ENCODE results near the gene COTL1. TPM values are rescaled to one million over a fixed set of nuclear protein-coding genes. Genes with fewer than 3 reads are reported as not detected.

Gene COTL1
- total RNA-seq, 2 experiments from 2014 or later: 125 to 232 TPM

GRCh38 chr16:84605339-84605848 lies 12.5 kb downstream of the COTL1 start:
- Histone ChIP-seq H3K36me3 (ENCODE audit: insufficient read depth, low read length) (peaks cover 66% of the 10 kb centered on the region), H2AFZ (ENCODE audit: low read length) (no peak overlapping the region), H3K27ac (ENCODE audit: low read depth, low read length, poor library complexity, severe bottlenecking) (no peak overlapping the region), H3K4me2 (ENCODE audit: low read length) (peak overlapping the region; percentile 66), H3K79me2 (ENCODE audit: insufficient read depth, low read depth, low read length) (peaks cover 92% of the 10 kb centered on the region), H3K4me1 (ENCODE audit: insufficient read depth, low read length, poor library complexity, severe bottlenecking) (peaks cover 96% of the 10 kb centered on the region), H3K4me3 (ENCODE audit: low read depth, low read length, poor library complexity, severe bottlenecking) (no peak overlapping the region), H3K9me3 (ENCODE audit: low read length) (peaks cover under 1% of the 10 kb centered on the region; the same call in 1 of the 2 replicates), H3K9me2 (ENCODE audit: insufficient read depth, low read length) (no peaks in the 10 kb centered on the region), H4K20me1 (ENCODE audit: insufficient read depth, low read length) (peaks cover 13% of the 10 kb centered on the region; the same call in 1 of the 2 replicates)
- ChIA-PET CTCF (ENCODE audit: unreplicated experiment) (no interaction called here), POLR2A (interaction anchor here (0.8 to 1.5 kb wide), 3 partner anchors 8 to 16 kb away, joined by 3 to 5 read pairs (median 4); no protein-coding TSS in a partner anchor)
- DNase-seq (ENCODE audit: low spot score): no peak
- no peak for TF ChIP-seq EZH2phosphoT487 (IDR thresholded peaks at IDR 0.05; ENCODE audit: borderline replicate concordance, low read depth, low read length)
- no peak for TF ChIP-seq CTCF (conservative IDR thresholded peaks at IDR 0.05; ENCODE audit: low read length)
- intact Hi-C loops (cut with micrococcal nuclease; ENCODE audit: unreplicated experiment): no loop called here
- BruUV-seq (replicated peaks): no TSS peak

DNA sequence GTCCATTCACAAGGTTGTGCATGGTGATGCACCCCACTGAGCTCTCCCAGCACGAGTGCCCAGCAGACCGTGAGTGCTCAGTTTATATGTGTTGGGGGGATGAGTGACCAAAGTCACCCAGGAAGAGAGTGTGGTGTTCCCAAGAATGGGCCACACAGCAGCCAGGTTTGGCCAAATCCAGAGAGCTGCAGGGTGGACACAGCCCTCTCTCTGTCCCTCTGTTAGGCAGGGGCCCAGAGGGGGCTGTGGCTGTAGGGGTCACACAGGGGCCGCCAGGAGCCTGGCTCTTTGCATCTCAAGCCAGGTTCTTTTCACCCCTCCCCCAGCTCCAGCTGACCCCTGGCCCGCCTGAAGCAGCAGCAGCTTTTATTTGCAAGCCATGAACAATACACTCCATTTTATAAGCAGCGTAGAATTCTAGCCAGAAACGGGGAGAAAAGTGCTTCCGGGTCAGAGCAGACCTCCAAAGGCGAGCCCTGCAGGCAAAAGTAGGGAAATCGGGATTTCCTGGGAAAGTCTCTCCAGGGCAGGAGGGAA lies 13.3 kb downstream of the COTL1 start:
- Histone ChIP-seq H2AFZ (ENCODE audit: low read length) (no peak overlapping the region), H3K27ac (ENCODE audit: low read depth, low read length, poor library complexity, severe bottlenecking) (peak overlapping the region; percentile 3), H3K9me2 (ENCODE audit: insufficient read depth, low read length) (no peaks in the 10 kb centered on the region), H3K4me3 (ENCODE audit: low read depth, low read length, poor library complexity, severe bottlenecking) (no peak overlapping the region), H3K79me2 (ENCODE audit: insufficient read depth, low read depth, low read length) (peaks cover 92% of the 10 kb centered on the region), H3K9me3 (ENCODE audit: low read length) (no peaks in the 10 kb centered on the region; the same call in 1 of the 2 replicates), H4K20me1 (ENCODE audit: insufficient read depth, low read length) (peaks cover 13% of the 10 kb centered on the region; the same call in 1 of the 2 replicates), H3K4me2 (ENCODE audit: low read length) (peak overlapping the region; percentile 66), H3K4me1 (ENCODE audit: insufficient read depth, low read length, poor library complexity, severe bottlenecking) (peaks cover 96% of the 10 kb centered on the region), H3K36me3 (ENCODE audit: insufficient read depth, low read length) (peaks cover 58% of the 10 kb centered on the region)
- no peak for DNase-seq (ENCODE audit: low spot score)
- ChIA-PET POLR2A (interaction anchor here (0.6 to 1.6 kb wide), 2 partner anchors 97 to 124 kb away, joined by 4 to 8 read pairs; no protein-coding TSS in a partner anchor), CTCF (ENCODE audit: unreplicated experiment) (interaction anchor here (1.1 kb wide), 1 partner anchor 328 kb away, joined by 4 read pairs; no protein-coding TSS in a partner anchor)
- intact Hi-C loops (cut with micrococcal nuclease; ENCODE audit: unreplicated experiment): no loop called here
- BruUV-seq (replicated peaks): no TSS peak
- no peak for TF ChIP-seq CTCF (conservative IDR thresholded peaks at IDR 0.05; ENCODE audit: low read length)
- TF ChIP-seq EZH2phosphoT487 (IDR thresholded peaks at IDR 0.05; ENCODE audit: borderline replicate concordance, low read depth, low read length): no peak

DNA sequence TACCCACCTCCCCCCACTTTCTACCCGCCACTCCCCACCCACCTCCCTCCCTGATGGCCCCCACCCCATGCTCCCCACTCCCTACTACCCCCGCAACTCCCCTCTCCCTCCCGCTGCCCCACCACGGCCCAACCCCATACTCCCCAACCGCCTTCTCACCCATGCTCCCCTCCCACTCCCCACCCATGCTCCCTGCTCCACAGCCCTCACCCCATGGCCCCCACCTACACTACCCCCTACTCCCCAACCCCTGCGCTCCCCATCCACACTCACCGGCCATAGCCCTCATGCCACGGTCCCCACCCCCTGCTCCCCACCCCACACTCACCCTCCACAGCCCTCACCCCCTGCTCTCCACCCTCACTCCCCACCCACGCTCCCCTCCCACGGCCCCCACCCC lies 13.9 kb downstream of the COTL1 start:
- Histone ChIP-seq H3K9me2 (ENCODE audit: insufficient read depth, low read length) (no peaks in the 10 kb centered on the region), H3K27ac (ENCODE audit: low read depth, low read length, poor library complexity, severe bottlenecking) (no peak overlapping the region), H3K4me2 (ENCODE audit: low read length) (peak overlapping the region; percentile 18; the same call in 1 of the 2 replicates)

More for the DNA sequence above, 13.9 kb downstream of the COTL1 start:
- H3K4me1 ChIP-seq (ENCODE audit: insufficient read depth, low read length, poor library complexity, severe bottlenecking): peaks cover 96% of the 10 kb centered on the region
- no peak for DNase-seq (ENCODE audit: low spot score)
- POLR2A ChIA-PET: interaction anchor here (0.6 to 1.6 kb wide), 2 partner anchors 96 to 123 kb away, joined by 4 to 8 read pairs; no protein-coding TSS in a partner anchor
- peaks cover 92% of the 10 kb centered on the region for H3K79me2 ChIP-seq (ENCODE audit: insufficient read depth, low read depth, low read length)
- intact Hi-C loops (cut with micrococcal nuclease; ENCODE audit: unreplicated experiment): no loop called here
- peaks cover 13% of the 10 kb centered on the region; the same call in 1 of the 2 replicates for H4K20me1 ChIP-seq (ENCODE audit: insufficient read depth, low read length)
- H3K36me3 ChIP-seq (ENCODE audit: insufficient read depth, low read length): peaks cover 52% of the 10 kb centered on the region
- H3K4me3 ChIP-seq (ENCODE audit: low read depth, low read length, poor library complexity, severe bottlenecking): no peak overlapping the region
- no peak overlapping the region for H2AFZ ChIP-seq (ENCODE audit: low read length)
- CTCF ChIA-PET (ENCODE audit: unreplicated experiment): interaction anchor here (1.1 kb wide), 1 partner anchor 327 kb away, joined by 4 read pairs; no protein-coding TSS in a partner anchor
- no peak for TF ChIP-seq EZH2phosphoT487 (IDR thresholded peaks at IDR 0.05; ENCODE audit: borderline replicate concordance, low read depth, low read length)
- TF ChIP-seq CTCF (conservative IDR thresholded peaks at IDR 0.05; ENCODE audit: low read length): no peak
- H3K9me3 ChIP-seq (ENCODE audit: low read length): no peaks in the 10 kb centered on the region; the same call in 1 of the 2 replicates
- BruUV-seq (replicated peaks): no TSS peak

Data from OCI-LY7 (cell line).